ENCODE data around the gene AP3D1. TPM values are rescaled to one million over a fixed set of nuclear protein-coding genes. Genes with fewer than 3 reads are reported as not detected.
A peak's percentile ranks its signal among the peaks of the same experiment; 100 is the strongest.

Gene AP3D1
- total RNA-seq, 2 experiments from 2014 or later: 80.0 to 99.8 TPM

- ChIA-PET CTCF (ENCODE audit: unreplicated experiment) (no interaction called here), POLR2A (interaction anchor here (0.6 kb wide), 1 partner anchor 35 kb away, joined by 7 read pairs; no protein-coding TSS in a partner anchor)
- Histone ChIP-seq H3K4me1 (ENCODE audit: insufficient read depth, low read length, poor library complexity, severe bottlenecking) (peaks cover 84% of the 10 kb centered on the region), H3K79me2 (ENCODE audit: insufficient read depth, low read depth, low read length) (no peaks in the 10 kb centered on the region; the same call in 1 of the 2 replicates), H3K36me3 (ENCODE audit: insufficient read depth, low read length) (no peaks in the 10 kb centered on the region), H3K4me2 (ENCODE audit: low read length) (peak overlapping the region; percentile 96), H3K9me2 (ENCODE audit: insufficient read depth, low read length) (no peaks in the 10 kb centered on the region), H3K9me3 (ENCODE audit: low read length) (no peaks in the 10 kb centered on the region), H3K4me3 (ENCODE audit: low read depth, low read length, poor library complexity, severe bottlenecking) (peak overlapping the region; percentile 80), H2AFZ (ENCODE audit: low read length) (no peak overlapping the region), H4K20me1 (ENCODE audit: insufficient read depth, low read length) (no peaks in the 10 kb centered on the region), H3K27ac (ENCODE audit: low read depth, low read length, poor library complexity, severe bottlenecking) (peak overlapping the region; percentile 73)
- DNase-seq (ENCODE audit: low spot score): no peak
- intact Hi-C loops (cut with micrococcal nuclease; ENCODE audit: unreplicated experiment): loop anchor here (2.0 kb wide), 1 partner anchor 25 kb away; no protein-coding TSS in a partner anchor
- TF ChIP-seq EZH2phosphoT487 (IDR thresholded peaks at IDR 0.05; ENCODE audit: borderline replicate concordance, low read depth, low read length): no peak
- TF ChIP-seq, protein P1, sequence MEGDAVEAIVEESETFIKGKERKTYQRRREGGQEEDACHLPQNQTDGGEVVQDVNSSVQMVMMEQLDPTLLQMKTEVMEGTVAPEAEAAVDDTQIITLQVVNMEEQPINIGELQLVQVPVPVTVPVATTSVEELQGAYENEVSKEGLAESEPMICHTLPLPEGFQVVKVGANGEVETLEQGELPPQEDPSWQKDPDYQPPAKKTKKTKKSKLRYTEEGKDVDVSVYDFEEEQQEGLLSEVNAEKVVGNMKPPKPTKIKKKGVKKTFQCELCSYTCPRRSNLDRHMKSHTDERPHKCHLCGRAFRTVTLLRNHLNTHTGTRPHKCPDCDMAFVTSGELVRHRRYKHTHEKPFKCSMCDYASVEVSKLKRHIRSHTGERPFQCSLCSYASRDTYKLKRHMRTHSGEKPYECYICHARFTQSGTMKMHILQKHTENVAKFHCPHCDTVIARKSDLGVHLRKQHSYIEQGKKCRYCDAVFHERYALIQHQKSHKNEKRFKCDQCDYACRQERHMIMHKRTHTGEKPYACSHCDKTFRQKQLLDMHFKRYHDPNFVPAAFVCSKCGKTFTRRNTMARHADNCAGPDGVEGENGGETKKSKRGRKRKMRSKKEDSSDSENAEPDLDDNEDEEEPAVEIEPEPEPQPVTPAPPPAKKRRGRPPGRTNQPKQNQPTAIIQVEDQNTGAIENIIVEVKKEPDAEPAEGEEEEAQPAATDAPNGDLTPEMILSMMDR (conservative IDR thresholded peaks at IDR 0.05; ENCODE audit: low read length): no peak
- no TSS peak for BruUV-seq (replicated peaks)
These were observed 91.8 kb downstream of the AP3D1 start for GRCh38 chr19:2059422-2060201.

DNA sequence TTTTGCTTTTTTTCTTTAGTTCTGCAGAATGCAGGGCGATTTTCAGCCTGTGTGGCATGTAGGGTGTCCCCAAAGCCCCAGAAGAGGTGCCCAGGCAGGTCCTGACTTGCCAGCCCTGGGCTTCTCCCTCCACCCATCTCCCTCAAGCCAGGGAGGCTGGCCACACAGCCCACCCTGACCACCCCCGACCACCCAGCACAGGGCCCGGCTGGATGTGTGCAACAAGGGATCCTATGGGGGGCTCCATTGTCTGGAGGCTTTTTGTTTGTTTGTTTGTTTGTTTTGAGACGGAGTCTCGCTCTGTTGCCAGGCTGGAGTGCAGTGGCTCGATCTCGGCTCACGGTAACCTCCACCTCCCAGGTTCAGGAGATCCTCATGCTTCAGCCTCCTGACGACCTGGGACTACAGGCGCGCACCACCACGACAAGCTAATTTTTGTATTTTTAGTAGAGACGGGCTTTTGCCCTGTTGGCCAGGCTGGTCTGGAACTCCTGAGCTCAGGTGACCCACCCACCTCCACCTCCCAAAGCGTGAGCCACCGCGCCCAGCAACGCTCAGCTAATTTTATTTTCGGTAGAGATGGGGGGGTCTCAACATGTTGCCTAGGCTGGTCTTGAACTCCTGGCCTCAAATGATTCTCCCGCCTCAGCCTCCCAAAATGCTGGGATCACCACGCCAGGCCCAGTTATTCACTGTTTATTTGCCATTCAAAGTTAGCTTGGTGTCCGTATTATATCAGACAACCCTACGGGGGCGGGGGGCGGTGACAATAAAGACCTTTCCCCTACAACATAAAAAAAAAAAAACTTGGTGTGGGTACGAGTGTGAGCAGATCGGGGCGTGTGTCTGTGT lies 92.6 kb downstream of the AP3D1 start:
- CTCF ChIA-PET (ENCODE audit: unreplicated experiment): no interaction called here
- Histone ChIP-seq H2AFZ (ENCODE audit: low read length) (no peak overlapping the region), H3K4me1 (ENCODE audit: insufficient read depth, low read length, poor library complexity, severe bottlenecking) (peaks cover 81% of the 10 kb centered on the region), H3K4me2 (ENCODE audit: low read length) (0 out of 2 replicates have a peak overlapping the region, but pooled peaks have one; percentile 9), H3K79me2 (ENCODE audit: insufficient read depth, low read depth, low read length) (no peaks in the 10 kb centered on the region; the same call in 1 of the 2 replicates), H4K20me1 (ENCODE audit: insufficient read depth, low read length) (no peaks in the 10 kb centered on the region), H3K9me3 (ENCODE audit: low read length) (no peaks in the 10 kb centered on the region), H3K4me3 (ENCODE audit: low read depth, low read length, poor library complexity, severe bottlenecking) (no peak overlapping the region), H3K27ac (ENCODE audit: low read depth, low read length, poor library complexity, severe bottlenecking) (peak overlapping the region; percentile 71), H3K36me3 (ENCODE audit: insufficient read depth, low read length) (no peaks in the 10 kb centered on the region), H3K9me2 (ENCODE audit: insufficient read depth, low read length) (no peaks in the 10 kb centered on the region)
- POLR2A ChIA-PET: interaction anchor here (0.6 kb wide), 2 partner anchors 26 to 35 kb away, joined by 3 to 7 read pairs; no protein-coding TSS in a partner anchor
- no peak for TF ChIP-seq EZH2phosphoT487 (IDR thresholded peaks at IDR 0.05; ENCODE audit: borderline replicate concordance, low read depth, low read length)
- TF ChIP-seq, protein P1 (conservative IDR thresholded peaks at IDR 0.05; ENCODE audit: low read length): no peak
- no TSS peak for BruUV-seq (replicated peaks)
- intact Hi-C loops (cut with micrococcal nuclease; ENCODE audit: unreplicated experiment): no loop called here
- DNase-seq (ENCODE audit: low spot score): no peak

Measured in OCI-LY7 (cell line).